ENCODE results near the gene SYMPK.

DNA sequence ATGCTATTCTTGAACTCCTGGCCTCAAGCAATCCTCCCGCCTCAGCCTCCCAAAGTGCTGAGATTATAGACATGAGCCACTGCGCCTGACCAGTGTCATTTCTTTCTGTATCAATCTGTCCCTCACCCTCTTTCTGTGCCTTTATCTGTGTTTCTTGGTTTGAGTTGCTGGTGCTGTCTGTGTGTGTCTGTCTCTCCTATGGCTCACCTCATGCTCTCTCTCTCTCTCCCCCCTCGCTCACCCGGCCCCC is 13.1 kb upstream of the SYMPK start:
- TF ChIP-seq POLR2A (IDR thresholded peaks at IDR 0.05), result no peak
- TF ChIP-seq, protein P1, sequence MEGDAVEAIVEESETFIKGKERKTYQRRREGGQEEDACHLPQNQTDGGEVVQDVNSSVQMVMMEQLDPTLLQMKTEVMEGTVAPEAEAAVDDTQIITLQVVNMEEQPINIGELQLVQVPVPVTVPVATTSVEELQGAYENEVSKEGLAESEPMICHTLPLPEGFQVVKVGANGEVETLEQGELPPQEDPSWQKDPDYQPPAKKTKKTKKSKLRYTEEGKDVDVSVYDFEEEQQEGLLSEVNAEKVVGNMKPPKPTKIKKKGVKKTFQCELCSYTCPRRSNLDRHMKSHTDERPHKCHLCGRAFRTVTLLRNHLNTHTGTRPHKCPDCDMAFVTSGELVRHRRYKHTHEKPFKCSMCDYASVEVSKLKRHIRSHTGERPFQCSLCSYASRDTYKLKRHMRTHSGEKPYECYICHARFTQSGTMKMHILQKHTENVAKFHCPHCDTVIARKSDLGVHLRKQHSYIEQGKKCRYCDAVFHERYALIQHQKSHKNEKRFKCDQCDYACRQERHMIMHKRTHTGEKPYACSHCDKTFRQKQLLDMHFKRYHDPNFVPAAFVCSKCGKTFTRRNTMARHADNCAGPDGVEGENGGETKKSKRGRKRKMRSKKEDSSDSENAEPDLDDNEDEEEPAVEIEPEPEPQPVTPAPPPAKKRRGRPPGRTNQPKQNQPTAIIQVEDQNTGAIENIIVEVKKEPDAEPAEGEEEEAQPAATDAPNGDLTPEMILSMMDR (IDR thresholded peaks at IDR 0.05), result no peak
- no peak for TF ChIP-seq EP300 (IDR thresholded peaks at IDR 0.05)

Measured in ovary (tissue), 3 donors.